HepG2 (cell line): ENCODE data around the gene FBLIM1. TPM values are rescaled to one million over a fixed set of nuclear protein-coding genes. Genes with fewer than 3 reads are reported as not detected.

ENCODE experiments used
- AHR ChIP-seq: IDR thresholded peaks from 2 replicates; pipeline ENCODE4 v1.6.1; 2018; ENCODE audit warnings: missing genetic modification reagents, missing compliant biosample characterization
- DRAP1 ChIP-seq: IDR thresholded peaks from 2 replicates; pipeline ENCODE4 v1.6.1; 2016; ENCODE audit warnings: missing genetic modification reagents, missing compliant biosample characterization
- E2F5 ChIP-seq: sonication (generic); formaldehyde crosslinking; conservative IDR thresholded peaks from 2 replicates; pipeline ENCODE4 v1.4.0; 2020; ENCODE audit warnings: missing genetic modification reagents
- GMEB1 ChIP-seq: sonication (generic); formaldehyde crosslinking; IDR thresholded peaks from 2 replicates; pipeline ENCODE4 v1.5.1; 2020; ENCODE audit warnings: missing genetic modification reagents, mild to moderate bottlenecking, borderline replicate concordance
- KMT2B ChIP-seq: IDR thresholded peaks from 2 replicates; pipeline ENCODE4 v1.6.1; 2016; ENCODE audit warnings: missing genetic modification reagents, missing compliant biosample characterization
- MTA1 ChIP-seq: sonication (generic); formaldehyde crosslinking; IDR thresholded peaks from 2 replicates; pipeline ENCODE4 v1.4.0; 2020; ENCODE audit warnings: missing genetic modification reagents, mild to moderate bottlenecking, borderline replicate concordance
- MYC ChIP-seq: sonication (generic); formaldehyde crosslinking; IDR thresholded peaks from 2 replicates; pipeline ENCODE4 v1.9.0; 2021; ENCODE audit warnings: missing genetic modification reagents, borderline replicate concordance
- MYPOP ChIP-seq: sonication (generic); formaldehyde crosslinking; IDR thresholded peaks from 2 replicates; pipeline ENCODE4 v1.8.1; 2023; ENCODE audit warnings: mild to moderate bottlenecking, moderate library complexity, missing genetic modification reagents
- PAXIP1 ChIP-seq: sonication (generic); formaldehyde crosslinking; conservative IDR thresholded peaks from 2 replicates; pipeline ENCODE4 v1.4.0; 2020; ENCODE audit warnings: mild to moderate bottlenecking, missing genetic modification reagents, moderate library complexity
- POGZ ChIP-seq: sonication (generic); formaldehyde crosslinking; IDR thresholded peaks from 2 replicates; pipeline ENCODE4 v1.4.0; 2020; ENCODE audit warnings: mild to moderate bottlenecking, missing genetic modification reagents
- RORA ChIP-seq: sonication (generic); formaldehyde crosslinking; IDR thresholded peaks from 2 replicates; pipeline ENCODE4 v1.5.0; 2020; ENCODE audit warnings: mild to moderate bottlenecking, missing genetic modification reagents, moderate library complexity
- SALL1 ChIP-seq: sonication (generic); formaldehyde crosslinking; IDR thresholded peaks from 2 replicates; pipeline ENCODE4 v1.8.0; 2022; ENCODE audit warnings: mild to moderate bottlenecking, missing genetic modification reagents
- TCF7 ChIP-seq: sonication (generic); IDR thresholded peaks from 2 replicates; pipeline ENCODE4 v1.6.1; 2016; ENCODE audit warnings: antibody characterized with exemption, low read depth
- ZBTB34 ChIP-seq: sonication (generic); formaldehyde crosslinking; IDR thresholded peaks from 2 replicates; pipeline ENCODE4 v1.8.0; 2022; ENCODE audit warnings: mild to moderate bottlenecking, missing genetic modification reagents
- ZNF280B ChIP-seq: sonication (generic); formaldehyde crosslinking; IDR thresholded peaks from 2 replicates; pipeline ENCODE4 v1.5.0; 2020; ENCODE audit warnings: missing genetic modification reagents, mild to moderate bottlenecking, borderline replicate concordance
- ZNF430 ChIP-seq: sonication (generic); formaldehyde crosslinking; IDR thresholded peaks from 2 replicates; pipeline ENCODE4 v1.9.0; 2021; ENCODE audit warnings: mild to moderate bottlenecking, missing genetic modification reagents
- ZNF605 ChIP-seq: sonication (generic); formaldehyde crosslinking; IDR thresholded peaks from 2 replicates; pipeline ENCODE4 v1.8.0; 2022; ENCODE audit warnings: mild to moderate bottlenecking, missing genetic modification reagents
- ZSCAN29 ChIP-seq: sonication (generic); formaldehyde crosslinking; conservative IDR thresholded peaks from 2 replicates; pipeline ENCODE4 v1.4.0; 2020; ENCODE audit warnings: mild to moderate bottlenecking, missing genetic modification reagents
- polyA plus RNA-seq, 8 experiments: library from polyadenylated mRNA; depleted of rRNA in 3 of 8; stranded (reverse) in 7 of 8; unstranded in 1 of 8; fragments of >200 nt; fragmentation: Illumina TruSeq in 4 of 8; extraction: Trizol in 4 of 8; gene quantifications; 2 replicates each; pipeline versions ENCODE4 v1.2.1 to v1.2.3, GENCODE V29; 2011 to 2016; ENCODE audit warnings: low read depth in 4 of 8, missing spikeins in 1 of 8, mixed read lengths in 1 of 8; ENCODE audit not compliant: insufficient read depth in 1 of 8
- total RNA-seq, 5 experiments: library from RNA; depleted of rRNA; stranded (reverse); fragments of >200 nt; fragmentation: Illumina TruSeq; extraction: Trizol; gene quantifications; 2 replicates each; pipeline ENCODE4 v1.2.3, GENCODE V29; 2016; ENCODE audit warnings: low read depth in 1 of 5

FBLIM1 gene
- total and polyA plus RNA-seq, 2 of the 13 experiments (the other 11 are each of a cell fraction or from before 2014, with no cell fraction given), result 10.6 to 23.0 TPM

GRCh38 chr1:15802234-15802965 lies 43.8 kb downstream of the FBLIM1 start (continued):
- no peak for TF ChIP-seq ZBTB34 (CRISPR knock-in tag)
- no peak for TF ChIP-seq MYPOP (CRISPR knock-in tag)
- TF ChIP-seq ZSCAN29 (CRISPR knock-in tag), result peak; percentile 78; the same call in 1 of the 2 replicates
- no peak for TF ChIP-seq RORA
- no peak for TF ChIP-seq AHR (CRISPR knock-in tag)
- peak; percentile 88 for TF ChIP-seq ZNF430
- TF ChIP-seq MYC, result peak; percentile 43; the same call in 1 of the 2 replicates
- peak; percentile 83 for TF ChIP-seq SALL1 (CRISPR knock-in tag)
- no peak for TF ChIP-seq ZNF280B (CRISPR knock-in tag)
- no peak for TF ChIP-seq MTA1 (CRISPR knock-in tag)
- peak; percentile 58; the same call in 1 of the 2 replicates for TF ChIP-seq POGZ
- TF ChIP-seq DRAP1, result peak; percentile 95
- TF ChIP-seq PAXIP1 (CRISPR knock-in tag), result peak; percentile 93
- TF ChIP-seq TCF7, result 0 out of 2 replicates have a peak, but pooled peaks have one; percentile 30
- TF ChIP-seq E2F5 (CRISPR knock-in tag), result no peak
- peak; percentile 54; the same call in 1 of the 2 replicates for TF ChIP-seq GMEB1
- TF ChIP-seq ZNF605 (CRISPR knock-in tag), result peak; percentile 81
- peak; percentile 18; the same call in 1 of the 2 replicates for TF ChIP-seq KMT2B (CRISPR knock-in tag)
